Measurements from ENCODE around the gene PFKFB2.

The PFKFB2 gene

DNA sequence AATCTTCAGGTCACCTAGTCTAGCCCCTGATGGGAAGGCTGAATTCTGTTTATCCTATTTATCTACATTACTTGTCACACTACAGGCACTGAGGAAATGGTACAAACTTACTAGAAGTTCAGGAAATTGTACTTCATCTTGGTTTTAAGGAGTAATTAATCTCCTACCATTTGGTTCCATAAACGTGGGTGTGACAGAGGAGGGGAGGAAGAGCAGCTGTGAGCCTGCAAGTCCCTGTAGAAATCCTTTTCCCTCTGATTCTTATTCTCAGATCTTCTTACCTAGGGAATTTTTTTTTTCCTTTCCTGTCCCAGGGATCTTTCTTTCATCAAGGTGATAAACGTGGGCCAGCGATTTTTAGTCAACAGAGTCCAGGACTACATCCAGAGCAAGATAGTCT, 14.1 kb downstream of the PFKFB2 start:
- TF ChIP-seq TCF12 (IDR thresholded peaks at IDR 0.05; ENCODE audit: low read depth): no peak
- TF ChIP-seq RAD21 (IDR thresholded peaks at IDR 0.05; ENCODE audit: low read depth): no peak
- TF ChIP-seq EGR1 (IDR thresholded peaks at IDR 0.05): no peak
- TF ChIP-seq CEBPB (IDR thresholded peaks at IDR 0.05): no peak
- no peak for TF ChIP-seq ZBTB7A (IDR thresholded peaks at IDR 0.05; ENCODE audit: low read depth)
- TF ChIP-seq TAF1 (IDR thresholded peaks at IDR 0.05; ENCODE audit: low read depth): no peak
- TF ChIP-seq NFIC (IDR thresholded peaks at IDR 0.05): no peak
- no peak for TF ChIP-seq MAX (IDR thresholded peaks at IDR 0.05)

GRCh38 chr1:207067665-207068064, 14.6 kb downstream of the PFKFB2 start:
- no peak for TF ChIP-seq CREB1 (IDR thresholded peaks at IDR 0.05; ENCODE audit: low read depth)
- TF ChIP-seq RAD21 (IDR thresholded peaks at IDR 0.05; ENCODE audit: low read depth): no peak
- no peak for TF ChIP-seq EP300 (IDR thresholded peaks at IDR 0.05; ENCODE audit: borderline replicate concordance)
- no peak for TF ChIP-seq NFIC (IDR thresholded peaks at IDR 0.05)
- TF ChIP-seq CEBPB (IDR thresholded peaks at IDR 0.05): no peak
- TF ChIP-seq FOXM1 (IDR thresholded peaks at IDR 0.05; ENCODE audit: borderline replicate concordance, low read depth): no peak

DNA sequence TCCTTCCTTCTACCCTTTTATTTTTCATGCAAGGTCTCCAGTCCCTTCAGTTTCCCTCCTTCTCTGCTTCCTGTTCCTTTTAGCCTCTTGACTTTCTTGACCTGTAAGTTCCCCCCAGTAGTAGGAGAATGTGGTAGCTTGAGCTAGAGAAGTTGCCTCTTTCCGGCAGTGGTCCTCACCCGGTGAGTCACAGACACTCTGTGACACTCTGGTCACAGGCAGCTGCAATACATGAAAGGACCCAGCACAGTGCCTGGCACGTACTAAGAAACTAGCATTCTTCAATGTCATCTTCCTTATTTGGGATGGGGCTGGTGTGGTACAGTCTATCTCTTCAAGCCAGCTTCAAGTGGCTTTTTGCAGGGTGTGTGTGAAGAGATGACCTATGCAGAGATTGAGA, 16.0 kb downstream of the PFKFB2 start:
- no peak for TF ChIP-seq MAX (IDR thresholded peaks at IDR 0.05)
- TF ChIP-seq ZBTB7A (IDR thresholded peaks at IDR 0.05; ENCODE audit: low read depth): no peak

DNA sequence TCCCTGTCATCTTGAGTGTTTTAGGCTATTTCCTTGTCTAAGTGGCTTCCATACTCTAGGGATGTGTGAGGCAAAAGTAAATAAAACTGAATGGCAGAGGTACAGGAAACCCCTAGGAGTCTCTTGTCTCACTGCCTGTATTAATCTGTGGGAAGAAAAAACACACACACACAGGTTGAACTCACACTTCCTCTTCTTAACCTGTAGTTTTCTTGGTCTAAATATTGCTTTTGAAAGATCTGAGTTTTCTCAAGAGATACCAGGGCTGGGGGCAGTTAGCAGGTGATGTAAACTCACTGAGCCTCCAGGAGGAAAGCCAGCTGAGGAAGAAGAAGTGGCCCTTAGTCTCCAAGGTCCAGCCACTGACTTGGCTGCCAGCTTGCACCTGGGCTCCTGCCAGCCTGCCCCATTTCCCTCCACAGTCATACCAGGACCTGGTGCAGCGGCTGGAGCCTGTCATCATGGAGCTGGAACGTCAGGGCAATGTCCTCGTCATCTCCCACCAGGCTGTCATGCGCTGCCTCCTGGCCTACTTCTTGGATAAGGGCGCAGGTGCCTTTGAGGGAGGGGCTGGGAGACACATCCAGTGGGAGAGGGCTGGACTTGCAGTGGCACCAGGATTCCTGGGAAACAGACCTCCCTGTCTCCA, 16.9 kb downstream of the PFKFB2 start:
- no peak for TF ChIP-seq CEBPB (IDR thresholded peaks at IDR 0.05)
- TF ChIP-seq ZBTB7A (IDR thresholded peaks at IDR 0.05; ENCODE audit: low read depth): no peak
- no peak for TF ChIP-seq RAD21 (IDR thresholded peaks at IDR 0.05; ENCODE audit: low read depth)
- TF ChIP-seq NFIC (IDR thresholded peaks at IDR 0.05): no peak
- TF ChIP-seq FOXM1 (IDR thresholded peaks at IDR 0.05; ENCODE audit: borderline replicate concordance, low read depth): no peak
- TF ChIP-seq EGR1 (IDR thresholded peaks at IDR 0.05): no peak
- no peak for TF ChIP-seq TAF1 (IDR thresholded peaks at IDR 0.05; ENCODE audit: low read depth)
- TF ChIP-seq, protein P1, sequence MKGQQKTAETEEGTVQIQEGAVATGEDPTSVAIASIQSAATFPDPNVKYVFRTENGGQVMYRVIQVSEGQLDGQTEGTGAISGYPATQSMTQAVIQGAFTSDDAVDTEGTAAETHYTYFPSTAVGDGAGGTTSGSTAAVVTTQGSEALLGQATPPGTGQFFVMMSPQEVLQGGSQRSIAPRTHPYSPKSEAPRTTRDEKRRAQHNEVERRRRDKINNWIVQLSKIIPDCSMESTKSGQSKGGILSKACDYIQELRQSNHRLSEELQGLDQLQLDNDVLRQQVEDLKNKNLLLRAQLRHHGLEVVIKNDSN (IDR thresholded peaks at IDR 0.05): no peak
- no peak for TF ChIP-seq CREB1 (IDR thresholded peaks at IDR 0.05; ENCODE audit: low read depth)
- TF ChIP-seq TCF12 (IDR thresholded peaks at IDR 0.05; ENCODE audit: low read depth): no peak
- TF ChIP-seq YY1 (IDR thresholded peaks at IDR 0.05; ENCODE audit: low read depth): no peak
- no peak for TF ChIP-seq TEAD4 (IDR thresholded peaks at IDR 0.05)
- TF ChIP-seq, protein P2, sequence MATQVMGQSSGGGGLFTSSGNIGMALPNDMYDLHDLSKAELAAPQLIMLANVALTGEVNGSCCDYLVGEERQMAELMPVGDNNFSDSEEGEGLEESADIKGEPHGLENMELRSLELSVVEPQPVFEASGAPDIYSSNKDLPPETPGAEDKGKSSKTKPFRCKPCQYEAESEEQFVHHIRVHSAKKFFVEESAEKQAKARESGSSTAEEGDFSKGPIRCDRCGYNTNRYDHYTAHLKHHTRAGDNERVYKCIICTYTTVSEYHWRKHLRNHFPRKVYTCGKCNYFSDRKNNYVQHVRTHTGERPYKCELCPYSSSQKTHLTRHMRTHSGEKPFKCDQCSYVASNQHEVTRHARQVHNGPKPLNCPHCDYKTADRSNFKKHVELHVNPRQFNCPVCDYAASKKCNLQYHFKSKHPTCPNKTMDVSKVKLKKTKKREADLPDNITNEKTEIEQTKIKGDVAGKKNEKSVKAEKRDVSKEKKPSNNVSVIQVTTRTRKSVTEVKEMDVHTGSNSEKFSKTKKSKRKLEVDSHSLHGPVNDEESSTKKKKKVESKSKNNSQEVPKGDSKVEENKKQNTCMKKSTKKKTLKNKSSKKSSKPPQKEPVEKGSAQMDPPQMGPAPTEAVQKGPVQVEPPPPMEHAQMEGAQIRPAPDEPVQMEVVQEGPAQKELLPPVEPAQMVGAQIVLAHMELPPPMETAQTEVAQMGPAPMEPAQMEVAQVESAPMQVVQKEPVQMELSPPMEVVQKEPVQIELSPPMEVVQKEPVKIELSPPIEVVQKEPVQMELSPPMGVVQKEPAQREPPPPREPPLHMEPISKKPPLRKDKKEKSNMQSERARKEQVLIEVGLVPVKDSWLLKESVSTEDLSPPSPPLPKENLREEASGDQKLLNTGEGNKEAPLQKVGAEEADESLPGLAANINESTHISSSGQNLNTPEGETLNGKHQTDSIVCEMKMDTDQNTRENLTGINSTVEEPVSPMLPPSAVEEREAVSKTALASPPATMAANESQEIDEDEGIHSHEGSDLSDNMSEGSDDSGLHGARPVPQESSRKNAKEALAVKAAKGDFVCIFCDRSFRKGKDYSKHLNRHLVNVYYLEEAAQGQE (IDR thresholded peaks at IDR 0.05; ENCODE audit: low read depth): no peak
- TF ChIP-seq EP300 (IDR thresholded peaks at IDR 0.05; ENCODE audit: borderline replicate concordance): no peak

- no peak for TF ChIP-seq MAX (IDR thresholded peaks at IDR 0.05)
- TF ChIP-seq, protein P2 (IDR thresholded peaks at IDR 0.05; ENCODE audit: low read depth): no peak
- TF ChIP-seq EP300 (IDR thresholded peaks at IDR 0.05; ENCODE audit: borderline replicate concordance): no peak
- TF ChIP-seq CREB1 (IDR thresholded peaks at IDR 0.05; ENCODE audit: low read depth): no peak
- TF ChIP-seq, protein P1 (IDR thresholded peaks at IDR 0.05): no peak
- no peak for TF ChIP-seq RAD21 (IDR thresholded peaks at IDR 0.05; ENCODE audit: low read depth)
- no peak for TF ChIP-seq TEAD4 (IDR thresholded peaks at IDR 0.05)
- TF ChIP-seq ZBTB7A (IDR thresholded peaks at IDR 0.05; ENCODE audit: low read depth): no peak
- TF ChIP-seq NFIC (IDR thresholded peaks at IDR 0.05): no peak
- no peak for TF ChIP-seq TAF1 (IDR thresholded peaks at IDR 0.05; ENCODE audit: low read depth)
- TF ChIP-seq EGR1 (IDR thresholded peaks at IDR 0.05): no peak
- no peak for TF ChIP-seq YY1 (IDR thresholded peaks at IDR 0.05; ENCODE audit: low read depth)
- TF ChIP-seq FOXM1 (IDR thresholded peaks at IDR 0.05; ENCODE audit: borderline replicate concordance, low read depth): no peak
- TF ChIP-seq CEBPB (IDR thresholded peaks at IDR 0.05): no peak
- no peak for TF ChIP-seq TCF12 (IDR thresholded peaks at IDR 0.05; ENCODE audit: low read depth)
Measured at GRCh38 chr1:207070811-207071210, 17.7 kb downstream of the PFKFB2 start.

GRCh38 chr1:207071426-207071825, 18.4 kb downstream of the PFKFB2 start:
- TF ChIP-seq NFIC (IDR thresholded peaks at IDR 0.05) (no peak), TEAD4 (IDR thresholded peaks at IDR 0.05) (no peak), YY1 (IDR thresholded peaks at IDR 0.05; ENCODE audit: low read depth) (no peak), ZBTB7A (IDR thresholded peaks at IDR 0.05; ENCODE audit: low read depth) (no peak), CREB1 (IDR thresholded peaks at IDR 0.05; ENCODE audit: low read depth) (no peak), FOXM1 (IDR thresholded peaks at IDR 0.05; ENCODE audit: borderline replicate concordance, low read depth) (no peak), EGR1 (IDR thresholded peaks at IDR 0.05) (no peak), TCF12 (IDR thresholded peaks at IDR 0.05; ENCODE audit: low read depth) (no peak), CEBPB (IDR thresholded peaks at IDR 0.05) (no peak), MAX (IDR thresholded peaks at IDR 0.05) (no peak), RAD21 (IDR thresholded peaks at IDR 0.05; ENCODE audit: low read depth) (no peak), EP300 (IDR thresholded peaks at IDR 0.05; ENCODE audit: borderline replicate concordance) (no peak), TAF1 (IDR thresholded peaks at IDR 0.05; ENCODE audit: low read depth) (no peak)
- TF ChIP-seq, protein P2 (IDR thresholded peaks at IDR 0.05; ENCODE audit: low read depth): no peak
- TF ChIP-seq, protein P1 (IDR thresholded peaks at IDR 0.05): no peak
